ENCODE results near the gene ZNF860.
"Not testable (repeated sequence)": the region's sequence is repeated elsewhere in the genome, so short reads cannot be mapped to it uniquely, and the experiment has no call there.

Gene ZNF860

DNA sequence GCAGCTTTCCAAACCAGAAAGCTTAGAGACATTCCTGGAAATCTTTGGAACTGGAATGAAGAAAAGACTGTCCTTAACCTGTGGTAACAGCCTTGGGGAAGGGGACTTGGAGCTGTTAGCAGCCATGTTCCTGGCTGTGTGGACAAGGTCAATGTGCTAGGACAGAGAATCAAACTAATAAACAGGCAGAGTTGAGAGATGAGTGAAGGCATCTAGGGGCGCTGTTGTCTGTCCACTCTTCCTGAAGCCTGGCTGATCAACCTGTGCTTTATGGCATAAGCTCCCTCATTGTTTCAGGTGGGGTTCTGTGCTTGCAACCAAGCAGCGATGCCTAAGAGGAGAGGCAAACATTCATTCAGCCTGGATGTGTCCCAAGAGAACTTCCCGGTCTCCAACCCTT lies 19.3 kb downstream of the ZNF860 start:
- DNase-seq: no peak

DNA sequence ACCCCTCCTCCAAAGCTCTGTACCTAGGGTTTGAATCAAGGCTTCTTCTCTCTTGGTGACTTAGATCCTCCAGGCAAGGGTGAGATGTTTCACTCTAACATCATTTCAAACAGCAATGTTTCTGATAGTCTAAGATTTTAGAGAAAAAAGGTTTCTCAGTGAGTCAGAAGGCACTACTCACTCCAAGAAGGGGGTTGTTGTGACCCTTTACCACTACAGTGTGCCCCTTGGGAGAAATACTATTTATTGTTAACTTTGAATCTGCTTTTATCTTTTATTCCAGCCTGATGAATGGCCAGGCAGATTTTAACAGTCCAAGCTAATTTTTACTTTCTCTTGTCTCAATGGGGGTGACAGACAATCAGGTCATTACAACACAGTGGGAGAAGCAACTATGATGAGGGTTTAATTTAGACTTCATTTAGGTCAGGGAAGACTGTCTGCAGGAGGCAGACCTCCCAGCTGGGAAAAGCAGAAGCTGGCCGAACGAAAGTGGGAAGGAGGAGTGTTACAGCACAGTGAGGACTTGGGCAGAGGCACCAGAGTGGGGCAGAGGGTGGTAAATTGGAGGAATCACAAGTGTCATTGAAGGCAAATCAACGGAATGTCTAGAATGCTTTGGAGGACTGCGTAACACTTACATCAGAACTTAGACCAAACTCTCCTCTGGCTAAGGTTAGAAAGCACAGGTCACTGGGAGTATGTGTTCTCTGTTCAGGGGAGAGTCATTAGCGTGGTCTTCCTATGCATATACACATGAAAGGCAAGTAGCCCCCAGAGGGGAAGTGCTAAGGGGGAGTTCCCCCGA lies 21.2 kb downstream of the ZNF860 start:
- DNase-seq: no peak

DNA sequence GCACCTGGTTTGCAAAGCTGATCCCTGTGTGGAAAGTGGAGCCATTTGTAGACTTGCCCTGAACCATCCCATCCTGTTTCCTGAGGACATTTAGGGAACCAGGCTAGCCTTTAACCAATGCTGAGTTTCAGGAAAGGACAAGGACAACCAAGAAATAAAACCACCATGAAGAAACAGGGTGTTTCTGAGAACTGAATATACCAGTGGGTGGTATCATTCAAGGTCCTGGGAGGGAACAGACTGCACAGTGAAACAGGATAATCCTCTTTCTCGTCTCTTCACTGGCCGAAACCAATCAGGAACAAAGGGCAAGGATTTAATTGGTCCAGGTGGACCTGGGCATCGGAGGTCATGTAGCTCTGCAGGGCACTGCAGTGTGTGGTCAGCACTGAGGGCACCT lies 21.8 kb downstream of the ZNF860 start:
- DNase-seq: no peak

DNA sequence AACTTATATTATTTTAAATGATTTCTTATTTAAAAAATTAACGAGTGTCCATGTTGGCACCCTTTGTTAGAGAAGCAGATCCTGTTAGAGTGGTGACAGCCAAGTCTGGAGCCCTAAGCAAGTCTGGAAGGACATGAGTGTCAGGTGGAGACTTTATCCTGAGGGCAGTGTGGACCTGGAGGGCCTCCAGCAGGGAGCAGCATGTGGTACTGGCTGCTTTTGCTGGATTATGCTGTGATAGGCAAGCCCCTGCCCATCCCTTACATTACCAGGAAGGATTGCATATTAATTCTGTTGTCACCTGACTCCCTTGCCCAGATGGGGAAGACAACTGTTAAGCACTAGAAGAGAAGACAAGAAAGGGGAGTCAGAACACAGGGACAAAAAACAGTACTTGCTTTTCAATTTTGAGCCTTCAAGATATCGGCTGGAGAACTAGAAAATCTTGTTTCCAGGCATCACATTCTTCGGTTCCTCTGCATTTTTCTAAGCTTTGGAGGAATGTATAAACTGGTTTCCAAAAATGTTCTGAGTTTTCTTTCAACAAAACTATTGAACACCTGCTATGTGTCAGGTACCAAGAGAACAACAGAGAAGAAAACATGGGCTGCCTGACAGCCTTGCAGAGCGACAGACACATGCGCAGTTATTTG lies 22.7 kb downstream of the ZNF860 start:
- no peak for DNase-seq

DNA sequence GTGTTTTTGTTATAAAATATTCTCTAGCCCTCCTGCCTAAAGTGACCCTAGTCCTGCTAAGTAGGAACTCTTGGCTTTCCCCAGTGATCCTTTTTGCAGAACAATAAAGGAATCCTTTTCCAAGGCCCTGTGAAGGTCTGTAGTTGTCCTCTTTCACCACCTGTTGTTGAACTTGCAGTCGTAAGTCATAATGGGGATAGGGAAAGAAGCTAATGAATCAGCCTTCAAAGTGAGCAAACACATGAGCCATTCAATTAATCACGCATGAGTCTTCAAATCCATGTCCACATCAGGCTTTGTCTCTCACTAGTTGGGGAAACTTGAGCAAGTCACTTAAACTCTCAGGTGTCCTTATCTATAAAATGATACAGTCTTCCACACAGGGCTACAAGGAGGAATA lies 27.6 kb downstream of the ZNF860 start:
- no peak for DNase-seq

DNA sequence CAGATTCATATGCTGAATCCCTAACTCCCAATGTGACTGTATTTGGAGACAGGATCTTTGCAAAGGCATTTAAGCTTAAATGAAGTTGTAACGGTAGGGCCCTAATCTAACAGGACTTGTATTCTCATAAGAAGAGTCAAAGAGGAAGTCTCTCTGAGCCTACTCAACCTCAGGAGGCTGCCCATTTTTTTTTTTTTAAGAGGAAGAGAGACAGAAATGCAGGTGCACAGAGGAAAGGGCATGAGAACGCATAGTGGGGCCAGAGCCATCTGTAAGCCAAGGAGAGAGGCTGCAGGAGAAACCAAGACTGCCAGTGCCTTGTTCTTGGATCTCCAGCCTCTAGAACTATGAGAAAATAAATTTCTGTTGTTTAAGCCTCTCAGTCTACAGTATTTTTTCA lies 28.4 kb downstream of the ZNF860 start:
- DNase-seq: no peak

DNA sequence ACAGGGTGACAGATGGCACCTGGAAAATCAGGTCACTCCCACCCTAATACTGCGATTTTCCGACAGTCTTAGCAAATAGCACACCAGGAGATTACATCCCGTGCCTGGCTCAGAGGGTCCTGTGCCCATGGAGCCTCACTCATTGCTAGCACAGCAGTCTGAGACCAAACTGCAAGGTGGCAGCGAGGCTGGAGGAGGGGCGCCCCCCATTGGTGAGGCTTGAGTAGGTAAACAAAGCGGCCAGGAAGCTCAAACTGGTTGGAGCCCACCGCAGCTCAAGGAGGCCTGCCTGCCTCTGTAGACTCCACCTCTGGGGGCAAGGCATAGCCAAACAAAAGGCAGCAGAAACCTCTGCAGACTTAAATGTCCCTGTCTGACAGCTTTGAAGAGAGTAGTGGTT lies 29.1 kb downstream of the ZNF860 start:
- not testable (repeated sequence) for DNase-seq

DNA sequence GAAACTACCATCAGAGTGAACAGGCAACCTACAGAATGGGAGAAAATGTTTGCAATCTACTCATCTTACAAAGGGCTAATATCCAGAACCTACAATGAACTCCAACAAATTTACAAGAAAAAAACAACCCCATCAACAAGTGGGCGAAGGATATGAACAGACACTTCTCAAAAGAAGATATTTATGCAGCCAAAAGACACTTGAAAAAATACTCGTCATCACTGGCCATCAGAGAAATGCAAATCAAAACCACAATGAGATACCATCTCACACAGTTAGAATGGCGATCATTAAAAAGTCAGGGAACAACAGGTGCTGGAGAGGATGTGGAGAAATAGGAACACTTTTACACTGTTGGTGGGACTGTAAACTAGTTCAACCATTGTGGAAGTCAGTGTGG lies 34.1 kb downstream of the ZNF860 start:
- DNase-seq: not testable (repeated sequence)

DNA sequence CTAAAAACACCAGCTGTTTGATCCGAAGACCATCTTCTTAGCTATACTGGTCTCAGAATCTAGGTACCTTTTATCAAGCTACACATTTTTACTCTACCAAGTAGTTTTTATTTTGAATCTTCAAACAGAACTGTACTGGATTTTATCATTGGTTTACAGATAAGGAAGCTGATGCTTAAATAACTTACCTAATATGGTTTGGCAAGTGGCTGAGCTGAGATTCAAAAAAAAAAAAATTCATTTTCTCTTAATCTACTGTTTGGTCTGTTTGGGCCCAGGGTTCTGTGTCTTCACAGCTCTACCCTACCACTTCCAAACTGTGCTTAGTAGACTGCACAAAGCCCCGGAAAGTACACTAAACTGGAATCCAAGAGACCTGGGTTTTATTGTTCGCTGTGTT lies 35.7 kb downstream of the ZNF860 start:
- no peak for DNase-seq

DNA sequence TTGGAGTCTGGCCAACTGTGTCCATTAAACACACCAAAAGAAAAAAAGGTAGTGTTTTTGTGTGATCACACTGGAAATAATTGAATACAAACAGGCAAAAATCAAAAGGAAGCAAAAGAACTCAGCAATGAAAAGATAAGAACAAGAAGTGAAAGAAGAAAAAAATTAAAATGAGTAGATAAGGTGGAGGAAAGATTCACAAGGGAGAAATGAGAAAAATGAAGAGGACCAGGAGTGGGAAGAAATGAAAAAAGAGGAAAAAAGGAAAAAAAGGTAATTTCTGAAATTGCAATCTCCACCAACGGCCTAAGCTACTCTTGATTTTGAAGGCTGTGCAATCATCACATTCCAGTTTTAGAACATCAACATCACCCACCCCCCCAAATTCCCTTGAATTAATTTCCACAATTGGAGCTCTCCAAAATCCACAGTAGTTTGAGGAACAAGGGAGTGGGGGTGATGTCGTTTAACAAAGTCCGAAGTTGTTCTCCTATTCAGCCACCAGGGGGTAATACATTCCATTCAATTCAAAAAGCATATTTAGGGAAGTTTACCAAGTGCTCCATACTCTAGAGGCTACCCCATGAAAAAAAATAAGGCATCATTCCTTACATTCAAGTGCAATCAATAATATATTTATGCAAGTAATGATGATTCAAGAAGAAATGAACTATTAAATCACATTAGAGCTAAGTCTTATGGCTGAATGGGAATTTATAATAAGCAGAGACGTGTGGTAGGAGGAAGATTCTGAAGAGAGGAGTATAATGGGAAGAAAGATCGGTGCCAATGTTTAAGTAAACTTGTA lies 37.4 kb downstream of the ZNF860 start:
- DNase-seq: peak; percentile 37

DNA sequence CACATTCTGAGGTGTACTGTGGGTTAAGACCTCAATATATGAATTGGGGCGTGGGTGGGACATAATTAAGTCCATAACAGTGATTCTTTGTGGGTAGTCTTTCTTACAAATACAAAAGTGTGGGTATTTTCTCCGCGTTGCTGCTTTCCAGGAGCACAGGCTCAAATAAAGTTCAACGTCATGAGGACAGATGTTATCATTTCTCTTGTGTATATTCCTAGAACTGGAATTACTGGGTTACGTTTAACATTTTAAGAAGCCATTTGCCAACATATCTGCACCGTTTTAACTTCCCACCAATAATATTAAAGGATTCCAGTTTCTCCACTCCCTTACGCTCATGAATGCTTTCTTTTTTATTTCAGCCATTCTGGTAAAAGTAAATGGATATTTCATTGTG lies 39.6 kb downstream of the ZNF860 start:
- DNase-seq: no peak

DNA sequence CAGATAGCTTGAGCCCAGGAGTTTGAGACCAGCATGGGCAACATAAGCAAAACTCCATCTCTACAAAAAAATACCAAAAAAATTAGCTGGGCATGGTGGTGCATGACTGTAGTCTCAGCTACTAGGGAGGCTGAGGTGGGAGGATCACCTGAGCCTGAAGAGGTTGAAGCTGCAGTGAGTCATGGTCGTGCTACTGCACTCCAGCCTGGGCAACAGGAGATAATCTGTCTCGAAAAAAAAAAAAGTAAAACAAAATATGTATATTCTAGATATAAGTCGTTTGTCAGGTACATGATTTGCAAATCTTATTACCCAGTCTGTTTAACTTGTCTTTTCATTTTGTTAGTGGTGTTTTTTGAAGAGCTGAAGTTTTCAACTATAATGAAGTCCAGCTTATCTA lies 40.2 kb downstream of the ZNF860 start:
- DNase-seq: no peak

DNA sequence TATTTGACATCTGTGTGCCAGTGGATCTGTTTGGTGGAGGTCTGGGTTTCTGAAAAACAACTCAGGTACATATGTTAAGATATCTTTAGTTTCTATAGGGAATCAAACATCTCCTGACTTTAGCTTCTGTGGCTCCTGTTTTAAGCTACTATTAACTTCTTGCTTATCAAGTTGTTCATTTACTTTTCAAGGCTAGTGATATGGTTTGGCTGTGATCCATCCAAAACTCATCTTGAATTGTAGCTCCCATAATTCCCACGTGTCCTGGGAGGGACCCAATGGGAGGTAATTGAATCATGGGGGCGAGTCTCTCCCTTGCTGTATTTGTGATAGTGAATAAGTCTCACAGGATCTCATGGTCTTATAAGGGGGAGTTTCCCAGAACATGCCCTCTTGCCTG lies 41.4 kb downstream of the ZNF860 start:
- no peak for DNase-seq

DNA sequence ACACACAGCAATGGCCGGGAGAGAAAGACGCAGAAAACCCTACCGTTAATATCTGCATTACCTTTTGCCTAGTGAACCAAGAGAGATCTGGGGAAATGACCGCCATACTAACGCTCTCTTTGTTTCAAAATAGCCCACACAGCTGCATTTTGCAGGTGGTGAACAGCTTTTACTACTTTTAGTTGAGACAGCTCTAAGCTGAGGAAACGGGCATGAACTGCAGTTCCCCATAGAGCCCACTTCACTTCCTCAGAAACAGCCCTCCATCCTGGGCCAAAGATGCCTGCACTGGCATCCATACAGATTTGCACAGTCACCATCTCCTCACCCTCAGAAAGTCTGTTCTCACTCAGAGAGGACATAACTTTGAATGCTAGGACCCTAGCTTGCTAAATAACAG lies 45.0 kb downstream of the ZNF860 start:
- DNase-seq: no peak

DNA sequence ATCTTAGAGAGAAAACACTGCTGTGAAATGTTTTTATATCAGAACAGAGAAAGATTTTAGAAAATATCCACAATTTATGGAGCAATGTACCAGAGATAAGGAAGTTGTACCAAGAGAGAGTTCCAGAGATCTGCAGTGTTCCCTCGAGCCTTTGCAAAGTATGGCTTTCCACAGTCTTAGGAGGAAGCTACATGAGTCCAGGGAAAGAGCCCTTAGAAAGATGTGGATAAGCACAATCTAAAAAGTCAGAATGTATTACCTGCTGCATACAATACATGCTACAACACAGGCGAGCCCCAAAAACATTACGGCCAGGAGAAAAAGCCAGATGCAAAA lies 56.4 kb downstream of the ZNF860 start:
- DNase-seq: no peak

DNA sequence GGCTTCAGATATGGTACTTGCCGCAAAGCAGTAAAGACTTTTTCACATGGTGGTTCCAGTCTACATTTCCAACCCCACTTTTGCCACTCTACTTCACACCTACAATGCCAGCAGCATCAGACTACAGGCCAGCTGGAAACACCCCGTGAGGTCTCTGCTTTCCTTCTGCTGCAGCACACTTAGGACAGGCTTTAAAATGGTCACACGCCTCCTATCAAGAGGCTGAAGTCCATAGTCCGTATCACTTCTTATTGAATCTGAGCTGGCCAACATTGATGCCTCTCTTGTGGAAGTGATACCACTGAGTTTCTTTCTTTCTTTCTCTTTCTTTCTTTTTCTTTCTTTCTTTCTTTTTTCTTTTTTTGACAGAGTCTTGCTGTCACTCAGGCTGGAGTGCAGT lies 59.8 kb downstream of the ZNF860 start:
- no peak for DNase-seq

All from CD4-positive, alpha-beta T cell treated with Interleukin-21 for 1 hour (primary cell).